CD4-positive, alpha-beta T cell treated with Interleukin-4 for 1 hour (primary cell): Measurements from ENCODE around the gene LOXHD1.

Experiments
- DNase-seq, 2 donors: peaks; one replicate each; pipeline ENCODE4 v3.0.0-alpha.2; 2020 to 2022

Gene LOXHD1

GRCh38 chr18:46439037-46439436, 218.0 kb downstream of the LOXHD1 start:
- no peak for DNase-seq

GRCh38 chr18:46437061-46437460, 220.0 kb downstream of the LOXHD1 start:
- no peak for DNase-seq

- no peak for DNase-seq
Measured at GRCh38 chr18:46436621-46437020, 220.4 kb downstream of the LOXHD1 start.

- DNase-seq: no peak
Measured at GRCh38 chr18:46435031-46435430, 222.0 kb downstream of the LOXHD1 start.

- no peak for DNase-seq
Measured at GRCh38 chr18:46434629-46435028, 222.4 kb downstream of the LOXHD1 start.

- no peak for DNase-seq
Measured at GRCh38 chr18:46433121-46433826, 223.7 kb downstream of the LOXHD1 start.

- DNase-seq: no peak
Measured at GRCh38 chr18:46431522-46432171, 225.4 kb downstream of the LOXHD1 start.

GRCh38 chr18:46429649-46430224, 227.3 kb downstream of the LOXHD1 start:
- no peak for DNase-seq

- no peak for DNase-seq
Measured at GRCh38 chr18:46429130-46429529, 227.9 kb downstream of the LOXHD1 start.

GRCh38 chr18:46428368-46428767, 228.7 kb downstream of the LOXHD1 start:
- DNase-seq: no peak

GRCh38 chr18:46427216-46427995, 229.6 kb downstream of the LOXHD1 start:
- no peak for DNase-seq
